Endodermal cell (in vitro differentiated cells): Measurements from ENCODE around the gene KLHDC4. TPM values are rescaled to one million over a fixed set of nuclear protein-coding genes. Genes with fewer than 3 reads are reported as not detected.

Source experiments
- DNase-seq: peaks from one replicate; pipeline ENCODE4 v3.0.0-alpha.2; 2017
- H3K27ac ChIP-seq: 2 replicates; pipeline ENCODE4 v1.5.1; 2013; ENCODE audit warnings: mild to moderate bottlenecking, low read depth, low read length, moderate library complexity
- H3K27me3 ChIP-seq: 2 replicates; pipeline ENCODE4 v1.6.1; 2013; ENCODE audit warnings: mild to moderate bottlenecking, low read length, moderate library complexity; ENCODE audit not compliant: insufficient read depth, control insufficient read depth, poor library complexity, severe bottlenecking
- H3K36me3 ChIP-seq: 2 replicates; pipeline ENCODE4 v1.7.0; 2013; ENCODE audit warnings: mild to moderate bottlenecking, low read length, moderate library complexity; ENCODE audit not compliant: control insufficient read depth, insufficient read depth
- H3K4me1 ChIP-seq: one replicate; pipeline ENCODE4 v1.7.0; 2013; ENCODE audit warnings: low read length; ENCODE audit not compliant: control insufficient read depth, insufficient read depth
- H3K4me3 ChIP-seq: 2 replicates; pipeline ENCODE4 v1.5.1; 2013; ENCODE audit warnings: mild to moderate bottlenecking, low read length, moderate library complexity
- H3K9ac ChIP-seq: 2 replicates; pipeline ENCODE4 v1.6.1; 2013; ENCODE audit warnings: mild to moderate bottlenecking, low read length, moderate library complexity; ENCODE audit not compliant: poor library complexity, severe bottlenecking; ENCODE audit errors: extremely low read depth
- H3K9me3 ChIP-seq: 2 replicates; pipeline ENCODE4 v1.6.1; 2013; ENCODE audit warnings: mild to moderate bottlenecking, low read length, moderate library complexity; ENCODE audit not compliant: control insufficient read depth
- H3K27ac Mint-ChIP-seq: 2 replicates; pipeline ENCODE4 v1.8.0; 2020; ENCODE audit warnings: mixed read lengths
- H3K27me3 Mint-ChIP-seq: 2 replicates; pipeline ENCODE4 v1.8.0; 2021; ENCODE audit warnings: mild to moderate bottlenecking, mixed read lengths; ENCODE audit not compliant: insufficient read depth
- H3K36me3 Mint-ChIP-seq: 2 replicates; pipeline ENCODE4 v1.8.0; 2020; ENCODE audit warnings: low read depth, mixed read lengths
- H3K4me1 Mint-ChIP-seq: 2 replicates; pipeline ENCODE4 v1.8.0; 2020; ENCODE audit warnings: mixed read lengths
- H3K4me3 Mint-ChIP-seq: 2 replicates; pipeline ENCODE4 v1.8.0; 2020; ENCODE audit warnings: mild to moderate bottlenecking, moderate library complexity, mixed read lengths
- H3K9me3 Mint-ChIP-seq: 2 replicates; pipeline ENCODE4 v1.8.0; 2020; ENCODE audit warnings: mild to moderate bottlenecking, mixed read lengths
- CTCF ChIP-seq: fragments of 200-600 bp; sonication (generic); conservative IDR thresholded peaks from 2 replicates; pipeline ENCODE4 v1.5.0; 2021; ENCODE audit warnings: antibody characterized with exemption, mild to moderate bottlenecking
- WGBS, 2 experiments: methylation state at CpG; one replicate each; pipeline versions ENCODE4 v1.1.5 to v1.1.7; 2013; ENCODE audit warnings: missing lambda C conversion rate in 2 of 2, mixed read lengths in 1 of 2; ENCODE audit not compliant: insufficient coverage in 1 of 2, insufficient read length in 1 of 2; 5-methylcytosine and 5-hydroxymethylcytosine counted together
- total RNA-seq, 2 donors: library from RNA; stranded (reverse); fragmentation: NEBNext Ultra II Directional in 1 of 2; extraction: Animal tissue kit (Norgen Biotek cat#: 25700) in 1 of 2; gene quantifications; 2 replicates in 1 of 2; 3 replicates in 1 of 2; pipeline ENCODE4 v1.2.1, GENCODE V29; 2021

KLHDC4 gene
- total RNA-seq, 2 donors from 2014 or later, result 52.8 to 58.8 TPM

GRCh38 chr16:87689956-87690465 is 75.8 kb downstream of the KLHDC4 start:
- 95 to 97% methylated on average over 28 to 46 of the region's 46 CpGs for WGBS, 2 experiments

GRCh38 chr16:87688876-87689815 is 76.6 kb downstream of the KLHDC4 start:
- Mint-ChIP-seq H3K4me3 (no peak overlapping the region), H3K36me3 (peaks cover 2% of the 10 kb centered on the region), H3K4me1 (no peaks in the 10 kb centered on the region), H3K27ac (no peak overlapping the region), H3K9me3 (no peaks in the 10 kb centered on the region), H3K27me3 (no peaks in the 10 kb centered on the region)
- Histone ChIP-seq H3K27ac (no peak overlapping the region), H3K9me3 (no peaks in the 10 kb centered on the region), H3K27me3 (no peaks in the 10 kb centered on the region), H3K4me3 (no peak overlapping the region), H3K9ac (no peak overlapping the region), H3K4me1 (no peaks in the 10 kb centered on the region), H3K36me3 (no peaks in the 10 kb centered on the region)
- WGBS, 2 experiments, result 95 to 97% methylated on average over 30 to 45 of the region's 45 CpGs
- DNase-seq, result no peak
- no peak for TF ChIP-seq CTCF

More at GRCh38 chr16:87689956-87690465, 75.8 kb downstream of the KLHDC4 start:
- H3K4me1 ChIP-seq, result no peaks in the 10 kb centered on the region
- H3K4me3 ChIP-seq, result no peak overlapping the region
- no peak overlapping the region for H3K27ac ChIP-seq
- H3K9ac ChIP-seq, result no peak overlapping the region
- H3K36me3 Mint-ChIP-seq, result peaks cover 6% of the 10 kb centered on the region
- H3K4me3 Mint-ChIP-seq, result no peak overlapping the region
- H3K9me3 ChIP-seq, result no peaks in the 10 kb centered on the region
- no peak overlapping the region for H3K27ac Mint-ChIP-seq
- H3K27me3 ChIP-seq, result no peaks in the 10 kb centered on the region
- no peaks in the 10 kb centered on the region for H3K27me3 Mint-ChIP-seq
- H3K4me1 Mint-ChIP-seq, result no peaks in the 10 kb centered on the region
- TF ChIP-seq CTCF, result no peak
- H3K36me3 ChIP-seq, result no peaks in the 10 kb centered on the region
- no peak for DNase-seq
- H3K9me3 Mint-ChIP-seq, result no peaks in the 10 kb centered on the region

- Mint-ChIP-seq H3K4me3 (no peak overlapping the region), H3K36me3 (peaks cover 2% of the 10 kb centered on the region), H3K27ac (no peak overlapping the region), H3K9me3 (no peaks in the 10 kb centered on the region), H3K4me1 (no peaks in the 10 kb centered on the region), H3K27me3 (no peaks in the 10 kb centered on the region)
- Histone ChIP-seq H3K9ac (no peak overlapping the region), H3K36me3 (no peaks in the 10 kb centered on the region), H3K27me3 (no peaks in the 10 kb centered on the region), H3K4me3 (no peak overlapping the region), H3K27ac (no peak overlapping the region), H3K4me1 (no peaks in the 10 kb centered on the region), H3K9me3 (no peaks in the 10 kb centered on the region)
- WGBS, 2 experiments, result 90 to 98% methylated on average over 6 to 14 of the region's 14 CpGs
- no peak for DNase-seq
- no peak for TF ChIP-seq CTCF
These were observed 77.7 kb downstream of the KLHDC4 start for GRCh38 chr16:87687998-87688529.
